GM18511 (cell line): Measurements from ENCODE around the gene BLOC1S3.

Experiments used
- ATAC-seq: cut with Tn5 transposase; IDR thresholded peaks from one replicate; pipeline ENCODE4 v1.9.1; 2021; ENCODE audit warnings: mild to moderate bottlenecking, moderate library complexity; ENCODE audit not compliant: unreplicated experiment

Gene BLOC1S3

GRCh38 chr19:45160870-45161737 is 17.5 kb upstream of the BLOC1S3 start, which contains the start of gene NKPD1:
Gene NKPD1, minus strand, starts transcription at chr19:45160982. Its CDS starts 832 bp downstream, at chr19:45160150.
- no peak for ATAC-seq

GRCh38 chr19:45161738-45162607 is 16.6 kb upstream of the BLOC1S3 start:
- ATAC-seq = no peak

DNA sequence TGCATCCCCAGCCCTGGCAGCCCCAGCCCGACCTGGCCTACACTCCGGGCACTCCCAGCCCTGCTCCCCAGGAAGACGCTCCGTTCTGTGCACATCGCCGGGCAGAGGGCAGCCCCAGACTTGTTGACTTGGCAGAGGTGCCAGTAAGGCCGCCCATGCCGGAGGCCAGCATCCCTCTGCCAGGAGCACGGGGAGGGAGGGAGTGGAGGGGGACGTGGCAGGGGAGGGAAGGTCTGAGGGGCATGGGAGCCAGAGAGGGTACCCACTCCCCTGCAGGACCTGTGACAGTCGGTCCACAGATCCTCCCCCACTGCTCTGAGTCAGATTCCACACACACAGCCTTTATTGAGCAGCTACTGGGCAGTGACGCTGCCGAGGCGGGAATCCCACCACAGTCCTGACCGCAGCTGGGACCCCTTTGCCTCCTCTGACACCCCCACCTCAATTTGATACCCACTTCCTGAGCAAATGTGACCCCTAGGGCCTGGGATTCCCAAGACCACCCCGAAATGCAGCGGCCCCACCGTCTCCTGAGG is 15.9 kb upstream of the BLOC1S3 start:
- ATAC-seq = no peak

DNA sequence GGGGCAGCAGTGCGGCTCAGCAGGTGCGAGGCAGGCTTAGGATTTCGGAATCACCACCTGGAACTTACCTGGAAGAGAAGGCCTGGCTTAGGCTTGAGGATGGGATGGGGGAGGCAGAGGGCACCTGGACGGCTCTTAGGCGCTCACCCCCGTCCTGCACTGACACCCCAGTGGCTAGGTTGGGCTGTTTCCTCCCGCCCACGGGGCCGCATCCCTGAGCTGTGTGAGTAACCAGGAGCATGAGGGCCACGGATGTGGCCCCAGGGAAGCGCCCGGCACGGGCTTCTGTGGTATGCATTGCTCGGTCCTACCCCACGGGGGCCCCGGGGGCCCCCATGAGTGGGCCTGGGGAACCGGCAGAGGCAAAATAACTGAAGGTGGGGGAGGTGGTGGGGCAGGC is 15.4 kb upstream of the BLOC1S3 start:
- ATAC-seq = no peak

DNA sequence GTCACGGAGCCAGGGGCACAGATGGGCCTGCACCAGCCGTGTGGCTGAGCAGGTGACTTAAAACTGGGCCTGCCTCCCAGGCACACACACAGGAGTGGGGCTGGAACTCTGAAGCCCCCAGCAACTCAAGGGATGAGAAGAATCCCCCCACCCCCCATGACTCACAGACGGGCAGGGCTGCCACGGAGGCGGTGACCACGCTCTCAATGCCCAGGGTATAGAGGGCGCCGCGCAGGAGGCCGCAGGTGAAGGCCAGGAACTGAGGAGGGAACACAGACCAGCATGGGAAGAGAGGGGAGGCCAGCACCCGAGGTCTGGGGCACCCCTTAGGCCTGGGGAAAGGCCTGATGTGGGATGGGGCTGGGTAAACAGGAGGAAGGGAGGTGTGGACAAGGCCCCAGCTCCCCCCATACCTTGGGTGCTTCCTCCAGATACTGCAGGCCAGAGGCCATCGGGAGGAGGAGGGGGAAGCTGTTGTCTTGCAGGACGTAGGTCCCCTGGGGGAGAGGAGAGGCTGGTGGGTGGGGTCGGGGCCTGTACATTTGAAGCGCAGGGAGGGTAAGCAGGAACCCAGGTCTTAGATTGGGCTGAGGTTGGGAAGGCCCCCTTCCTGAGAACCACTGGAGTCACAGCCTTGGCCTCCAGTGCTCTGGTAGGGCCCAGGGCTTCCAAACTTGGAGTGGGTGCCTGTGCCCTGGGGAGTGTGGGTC is 14.7 kb upstream of the BLOC1S3 start:
- no peak for ATAC-seq

DNA sequence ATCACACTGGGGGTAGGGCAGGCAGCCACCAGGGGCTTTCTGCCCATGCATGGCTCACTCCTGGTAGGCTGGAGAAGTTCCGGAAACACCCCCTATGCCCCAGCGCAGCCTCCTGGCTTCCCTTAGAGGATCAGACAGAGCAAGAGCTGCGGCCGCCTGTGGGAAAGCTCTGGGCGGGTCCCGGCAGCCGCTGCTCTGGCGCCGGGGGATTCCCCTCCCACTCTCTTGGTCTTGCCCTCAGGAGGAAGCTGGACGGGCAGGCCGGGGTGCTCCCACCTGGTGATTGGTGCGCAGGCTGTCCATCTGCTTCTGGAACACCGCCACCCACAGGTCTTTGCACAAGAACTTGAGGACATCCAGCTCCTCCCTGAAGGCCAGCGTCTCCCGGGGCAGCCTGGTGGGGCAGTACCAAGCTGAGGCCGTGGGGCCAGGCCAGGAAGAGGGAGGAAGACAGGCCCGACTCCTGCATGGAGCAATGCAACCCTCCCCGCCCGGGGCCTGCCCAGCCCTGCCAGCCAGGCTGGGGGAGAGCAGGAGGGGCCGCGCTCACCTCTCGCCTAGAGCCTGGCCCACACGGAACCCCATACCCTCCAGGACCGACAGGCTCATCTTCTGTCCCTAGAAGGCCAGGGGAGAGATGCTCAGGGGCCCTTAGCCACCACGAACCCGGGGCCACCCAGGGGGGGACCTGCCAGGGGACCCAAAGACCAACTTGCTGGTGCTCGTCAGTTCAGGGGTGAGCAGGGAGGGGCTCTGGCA is 13.8 kb upstream of the BLOC1S3 start:
- ATAC-seq = peak; percentile 81

GRCh38 chr19:45166723-45167252 is 11.8 kb upstream of the BLOC1S3 start:
- no peak for ATAC-seq

GRCh38 chr19:45168767-45169351 is 9.7 kb upstream of the BLOC1S3 start:
- ATAC-seq = no peak

- ATAC-seq = no peak
Observed at GRCh38 chr19:45169602-45170001, 9.0 kb upstream of the BLOC1S3 start.

GRCh38 chr19:45170146-45171106 is 8.2 kb upstream of the BLOC1S3 start:
- no peak for ATAC-seq

DNA sequence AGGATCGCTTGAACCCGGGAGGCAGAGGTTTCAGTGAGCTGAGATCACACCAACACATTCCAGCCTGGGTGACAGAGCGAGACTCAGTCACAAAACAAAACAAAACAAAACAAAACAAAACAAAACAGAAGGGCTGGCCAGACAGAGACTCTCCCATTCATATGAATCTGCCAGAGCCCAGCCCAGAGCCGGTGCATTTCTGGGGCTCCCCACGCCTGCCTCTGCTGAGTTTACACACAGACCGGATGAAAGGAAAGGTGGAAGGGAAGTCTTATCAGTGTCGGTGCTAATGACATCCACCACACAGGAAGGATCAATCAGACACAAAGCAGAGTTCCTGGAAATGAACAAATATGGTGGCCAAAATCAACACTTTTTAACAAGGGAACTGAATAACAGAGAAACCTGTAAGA is 7.4 kb upstream of the BLOC1S3 start:
- no peak for ATAC-seq

GRCh38 chr19:45172173-45172572 is 6.4 kb upstream of the BLOC1S3 start:
- no peak for ATAC-seq

- ATAC-seq = no peak
Observed at GRCh38 chr19:45172611-45173208, 5.9 kb upstream of the BLOC1S3 start.

- ATAC-seq = no peak
Observed at GRCh38 chr19:45173816-45174215, 4.8 kb upstream of the BLOC1S3 start.

DNA sequence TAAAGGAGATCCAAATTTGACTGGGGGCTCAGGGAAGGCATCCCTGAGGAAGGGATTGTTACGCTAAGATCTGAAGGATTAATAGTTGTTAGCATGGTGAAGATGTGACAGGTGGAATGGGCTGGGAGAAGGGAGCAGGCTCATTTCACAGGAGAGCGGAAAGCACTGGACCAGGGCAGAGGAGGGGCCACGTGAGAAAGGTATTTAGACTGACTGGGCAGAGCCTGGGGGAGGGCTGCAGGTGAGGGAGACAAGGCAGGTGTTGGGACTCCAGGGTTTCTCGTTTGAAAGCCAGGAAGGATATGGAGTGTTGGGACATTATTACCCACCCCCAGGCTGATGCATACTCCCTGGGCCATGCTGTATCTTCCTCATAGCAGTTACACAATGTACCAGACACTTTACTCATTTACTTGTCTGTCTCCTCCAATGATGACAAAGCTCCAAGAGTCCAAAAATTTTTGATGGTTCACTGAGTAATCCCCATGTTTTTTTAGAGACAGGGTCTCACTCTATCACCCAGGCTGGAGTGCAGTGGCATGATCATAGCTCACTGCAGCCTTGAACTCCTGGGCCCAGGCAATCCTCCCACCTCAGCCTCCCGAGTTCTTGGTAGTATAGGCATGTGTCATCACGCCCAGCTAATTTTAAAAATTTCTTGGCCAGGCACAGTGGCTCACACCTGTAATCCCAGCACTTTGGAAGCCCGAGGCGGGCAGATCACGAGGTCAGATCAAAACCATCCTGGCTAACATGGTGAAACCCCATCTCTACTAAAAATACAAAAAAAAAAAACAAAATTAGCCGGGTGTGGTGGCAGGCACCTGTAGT is 2.9 kb upstream of the BLOC1S3 start:
- no peak for ATAC-seq

DNA sequence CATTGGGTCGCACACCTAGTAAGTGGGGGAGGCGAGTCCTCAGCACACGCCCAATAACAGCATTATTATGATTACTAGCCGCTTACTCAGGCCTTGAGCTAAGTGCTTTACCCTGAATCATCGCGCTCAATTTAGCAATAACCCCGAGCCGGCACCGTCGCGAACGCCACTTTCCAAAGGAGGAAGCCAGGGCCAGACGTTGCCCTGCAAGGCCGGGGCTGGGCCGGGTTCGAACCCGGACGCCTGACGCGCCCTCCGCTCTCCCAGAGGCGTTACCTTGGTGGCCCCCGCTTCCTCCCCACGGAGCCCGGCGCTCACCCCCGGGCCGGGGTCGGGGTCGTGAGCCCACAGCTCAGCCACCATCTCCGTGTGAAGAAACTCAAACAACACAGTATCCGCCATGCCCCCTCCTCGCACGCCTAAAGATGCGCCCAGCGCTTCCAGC is 745 bp upstream of the BLOC1S3 start, which contains the start of gene TRAPPC6A:
Gene TRAPPC6A (minus strand): TSS at position 421 of the 445 bp plus-strand sequence. CDS start 19 bp downstream, at position 402.
- peak; percentile 14 for ATAC-seq
